HG02938 (cell line): Measurements from ENCODE around the gene SIRT7.

Source experiments
- ATAC-seq: cut with Tn5 transposase; IDR thresholded peaks from one replicate; pipeline ENCODE4 v1.9.1; 2021; ENCODE audit warnings: mild to moderate bottlenecking, moderate library complexity; ENCODE audit not compliant: unreplicated experiment

The SIRT7 gene

GRCh38 chr17:81890447-81891302 lies 27.3 kb downstream of the SIRT7 start:
- no peak for ATAC-seq

GRCh38 chr17:81889602-81890001 lies 28.4 kb downstream of the SIRT7 start:
- ATAC-seq: no peak

- no peak for ATAC-seq
Observed at GRCh38 chr17:81888988-81889595, 28.9 kb downstream of the SIRT7 start.

DNA sequence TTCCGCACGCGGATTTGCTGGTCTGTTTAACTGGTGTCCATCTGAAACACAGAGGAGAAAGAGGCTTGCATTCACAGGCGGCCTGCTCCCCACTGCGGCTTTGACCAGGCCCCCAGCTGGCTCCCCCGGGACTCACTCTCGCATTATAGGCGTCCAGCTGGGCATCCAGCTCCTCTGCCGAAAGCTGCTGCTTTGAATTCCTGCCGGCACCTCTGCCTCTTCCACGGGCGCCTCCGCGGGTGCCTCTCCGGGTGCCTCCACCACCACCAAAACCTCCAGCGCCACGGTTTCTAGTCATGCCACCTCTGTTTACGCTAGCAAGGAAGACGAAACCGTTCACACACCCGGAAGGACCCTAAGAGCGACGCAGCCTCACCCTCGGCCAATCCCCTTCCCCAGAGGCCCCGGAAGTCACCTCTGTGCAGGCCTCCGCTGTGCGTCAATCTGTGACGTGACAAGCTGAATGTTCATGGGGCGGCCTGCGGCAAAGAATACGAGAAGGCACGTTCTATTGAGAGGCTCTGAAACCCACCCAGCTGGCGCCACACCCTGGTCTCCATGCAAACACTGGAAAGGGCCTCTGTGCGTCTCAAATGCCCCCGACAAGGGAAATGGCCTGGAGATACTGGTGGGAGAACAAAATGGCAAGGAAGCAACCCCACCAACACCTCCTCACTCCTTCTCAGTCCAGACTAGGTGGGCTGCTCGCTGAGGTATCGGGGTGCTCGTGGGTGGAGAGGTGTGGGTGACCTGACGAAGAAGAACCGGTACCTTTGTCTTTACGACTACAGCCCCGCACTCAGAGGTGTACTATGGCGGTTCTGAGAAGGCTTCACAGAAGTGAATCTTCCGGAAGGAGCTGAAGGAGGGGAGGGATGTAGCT lies 29.6 kb downstream of the SIRT7 start:
- no peak for ATAC-seq

- ATAC-seq: no peak
Observed at GRCh38 chr17:81885869-81886548, 32.0 kb downstream of the SIRT7 start.

DNA sequence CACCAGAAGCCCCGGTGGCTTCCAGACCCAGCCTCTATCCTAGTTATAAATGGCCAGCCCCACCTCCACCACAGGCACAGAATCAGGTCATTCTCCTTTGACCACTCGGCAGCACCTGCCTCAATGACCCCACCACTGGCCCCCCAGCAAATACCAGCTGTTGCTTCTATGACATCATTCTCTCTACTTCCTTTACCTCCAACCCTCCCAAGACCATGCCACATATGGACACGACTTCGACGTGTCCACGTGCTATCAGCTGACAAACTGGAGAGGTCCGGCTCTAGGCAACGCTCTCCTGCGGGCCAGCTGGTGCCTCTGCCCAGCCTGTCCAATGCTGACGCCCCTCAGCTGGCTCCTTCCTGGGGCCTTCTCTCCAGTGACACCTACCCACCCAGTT lies 32.5 kb downstream of the SIRT7 start:
- no peak for ATAC-seq

DNA sequence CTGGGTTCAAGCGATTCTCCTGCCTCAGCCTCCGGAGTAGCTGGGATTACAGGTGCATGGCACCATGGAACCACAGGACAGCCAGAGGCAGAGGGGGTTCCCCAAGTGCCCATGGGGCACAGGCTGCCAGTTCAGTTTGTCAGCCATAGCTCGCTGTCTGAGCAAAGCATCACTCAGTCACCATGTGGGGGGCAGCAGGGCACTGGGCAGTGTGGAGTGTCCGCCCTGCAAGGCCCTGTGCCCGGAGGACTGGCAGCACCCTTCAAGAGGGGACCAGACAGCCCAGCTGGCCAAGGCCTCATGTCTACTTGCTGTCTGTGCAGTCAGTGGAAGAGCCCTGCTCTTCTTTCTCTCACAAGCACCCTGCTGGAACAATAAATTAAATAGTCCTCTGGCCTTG lies 33.0 kb downstream of the SIRT7 start:
- ATAC-seq: no peak

- no peak for ATAC-seq
Observed at GRCh38 chr17:81884520-81884919, 33.5 kb downstream of the SIRT7 start.

DNA sequence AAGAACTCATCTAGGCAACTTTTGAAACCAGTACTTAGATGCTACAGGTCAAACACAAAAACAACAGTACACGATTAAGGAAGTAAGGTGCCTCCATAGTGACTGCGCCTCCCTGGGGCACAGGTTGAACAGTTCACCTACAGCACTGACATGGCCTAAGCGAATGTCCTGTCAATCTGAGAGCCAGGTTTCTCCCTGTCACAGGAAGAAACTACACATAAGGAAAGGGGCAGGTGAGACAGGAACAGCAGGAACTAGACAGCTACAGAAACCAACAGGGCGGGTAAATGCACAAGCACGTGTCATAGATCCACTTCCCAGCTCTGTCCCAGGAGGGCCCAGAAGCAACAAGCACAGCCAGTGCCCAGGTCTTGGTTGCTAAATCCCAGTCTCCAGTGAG lies 38.9 kb downstream of the SIRT7 start:
- ATAC-seq: no peak

DNA sequence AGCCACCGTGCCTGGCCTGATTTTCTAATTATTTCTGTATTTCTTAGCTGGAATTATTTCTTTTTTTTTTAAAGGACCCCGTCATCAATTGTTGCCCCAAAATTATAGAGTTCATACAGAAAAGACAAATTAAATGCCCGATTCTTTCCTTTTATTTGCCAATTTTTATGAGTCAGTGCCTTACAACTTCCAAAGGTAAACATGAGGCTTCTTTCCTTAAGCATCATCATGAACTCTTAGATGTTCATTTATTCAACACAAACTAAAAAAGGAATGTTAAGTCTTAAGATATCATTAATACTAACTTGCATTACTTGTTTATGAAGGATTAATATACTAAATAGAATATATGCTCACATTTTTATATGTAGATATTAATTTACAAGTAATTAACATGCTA lies 39.7 kb downstream of the SIRT7 start:
- no peak for ATAC-seq

DNA sequence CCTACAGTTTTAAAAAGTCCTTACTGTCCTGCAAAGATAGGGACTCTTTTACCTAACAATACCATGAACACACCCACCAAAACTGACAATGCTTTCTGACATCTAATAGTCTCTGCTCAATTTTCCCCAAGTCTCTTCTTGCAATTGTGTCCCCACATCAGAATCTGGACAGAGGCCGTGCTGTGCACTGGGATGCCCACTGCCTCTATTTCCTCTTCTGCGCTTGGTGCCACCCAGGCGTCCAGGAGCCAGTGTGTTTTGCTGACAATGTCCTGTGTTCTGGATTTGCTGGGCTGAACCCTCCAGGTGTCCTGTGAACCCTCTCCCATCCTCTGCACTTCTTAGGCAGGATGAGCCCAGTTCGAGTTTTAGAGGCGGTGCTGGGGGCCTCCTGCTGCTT lies 40.4 kb downstream of the SIRT7 start:
- ATAC-seq: no peak

- ATAC-seq: peak; percentile 18
Observed at GRCh38 chr17:81871387-81872230, 46.4 kb downstream of the SIRT7 start.

GRCh38 chr17:81870981-81871386 lies 47.0 kb downstream of the SIRT7 start, which contains the start of gene ARHGDIA:
Gene ARHGDIA (minus strand): TSS chr17:81871337. CDS start chr17:81869930, 1,407 bp downstream.
- peak; percentile 44 for ATAC-seq

DNA sequence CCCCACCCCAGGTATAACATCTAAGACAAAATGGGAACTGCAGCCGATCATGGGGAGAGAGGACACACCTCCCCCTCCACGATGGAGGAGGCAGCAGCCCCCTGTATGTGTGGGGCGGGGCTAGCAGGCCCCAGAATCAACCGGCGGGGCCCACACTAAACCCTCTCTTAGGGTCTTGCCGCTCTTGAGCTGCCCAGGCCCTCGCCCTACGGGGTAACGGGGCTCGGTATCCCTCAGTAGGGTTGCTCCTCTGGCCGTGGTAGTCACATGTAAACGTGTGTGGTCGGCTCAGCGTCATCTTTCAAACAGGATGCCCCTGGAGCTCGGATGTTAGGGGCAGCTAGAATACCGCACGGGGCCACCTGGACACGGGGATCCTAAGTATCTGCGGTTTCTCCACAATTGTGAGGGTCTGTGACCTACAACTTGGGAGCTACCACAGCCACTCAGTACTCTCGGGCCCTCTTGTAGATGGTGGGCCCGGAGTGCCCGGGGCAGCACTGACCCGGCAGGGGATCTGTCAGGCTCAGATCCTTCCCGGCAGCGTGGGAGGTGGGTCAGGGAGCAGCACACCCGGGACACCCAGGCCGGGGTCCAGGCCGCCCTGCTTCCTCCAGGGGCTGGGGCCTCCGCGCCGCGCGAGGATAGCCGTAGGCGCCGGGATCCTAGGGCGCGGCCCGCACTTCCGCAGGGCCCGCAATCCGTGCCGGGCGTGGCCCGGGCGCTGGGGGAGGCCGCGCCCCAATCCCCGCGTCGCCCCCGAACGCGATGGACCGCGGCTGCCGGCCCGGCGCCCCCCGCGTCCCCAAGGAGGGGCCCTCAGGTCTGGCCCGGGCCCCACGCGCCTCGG lies 47.6 kb downstream of the SIRT7 start:
- ATAC-seq: peak; percentile 14

GRCh38 chr17:81869221-81870130 lies 48.5 kb downstream of the SIRT7 start:
- ATAC-seq: no peak

GRCh38 chr17:81868674-81869220 lies 49.2 kb downstream of the SIRT7 start:
- ATAC-seq: no peak

- ATAC-seq: no peak
Observed at GRCh38 chr17:81867991-81868673, 49.8 kb downstream of the SIRT7 start.
